Stomach (tissue), 9 donors: ENCODE data around the gene DBN1. TPM values are rescaled to one million over a fixed set of nuclear protein-coding genes. Genes with fewer than 3 reads are reported as not detected.

Source experiments
- DNase-seq, 2 donors: peaks; one replicate each; pipeline versions ENCODE4 v3.0.0 to v3.0.0-alpha.2; 2013 to 2019
- H3K27ac ChIP-seq, 5 donors: fragments of 200-600 bp in 4 of 5; sonication (generic) in 4 of 5; one replicate each; pipeline ENCODE4 v1.5.1; 2013 to 2019; ENCODE audit warnings: mild to moderate bottlenecking in 1 of 5, moderate library complexity in 1 of 5
- H3K27me3 ChIP-seq, 3 donors: fragments of 200-600 bp; sonication (generic); one replicate each; pipeline ENCODE4 v1.5.1; 2017 to 2019; ENCODE audit warnings: mixed run types in 1 of 3
- H3K36me3 ChIP-seq, 4 donors: fragments of 200-600 bp; sonication (generic); 1 replicate in 3 of 4; 2 replicates in 1 of 4; pipeline ENCODE4 v1.5.1; 2016 to 2019
- H3K4me1 ChIP-seq, 4 donors: fragments of 200-600 bp; sonication (generic); one replicate each; pipeline ENCODE4 v1.5.1; 2016 to 2019
- H3K4me3 ChIP-seq, 4 donors: fragments of 200-600 bp; sonication (generic) in 3 of 4; one replicate each; pipeline ENCODE4 v1.5.1; 2016 to 2019; ENCODE audit warnings: mild to moderate bottlenecking in 1 of 4
- H3K9me3 ChIP-seq, 4 donors: fragments of 200-600 bp; sonication (generic); one replicate each; pipeline ENCODE4 v1.5.1; 2016 to 2019
- CTCF ChIP-seq, 7 experiments: fragments of 450-650 bp in 4 of 7; fragments of 200-600 bp in 3 of 7; sonication (generic) in 3 of 7; IDR thresholded peaks; one replicate each; pipeline ENCODE4 v1.5.1; 2016 to 2019; ENCODE audit warnings: antibody characterized with exemption in 7 of 7, control low read depth in 2 of 7, mild to moderate bottlenecking in 1 of 7
- EP300 ChIP-seq: sonication (generic); formaldehyde crosslinking; IDR thresholded peaks from one replicate; pipeline ENCODE4 v1.6.1; 2017; ENCODE audit warnings: antibody characterized with exemption
- POLR2A ChIP-seq, 4 donors: fragments of 450-650 bp; IDR thresholded peaks; one replicate each; pipeline ENCODE4 v1.6.1; 2016; ENCODE audit warnings: antibody characterized with exemption in 4 of 4, control low read depth in 2 of 4, mild to moderate bottlenecking in 1 of 4, moderate library complexity in 1 of 4
- POLR2AphosphoS5 ChIP-seq, 3 donors: sonication (generic); formaldehyde crosslinking; IDR thresholded peaks; one replicate each; pipeline ENCODE4 v1.6.1; 2016; ENCODE audit warnings: antibody characterized with exemption in 3 of 3
- WGBS, 5 donors: extraction: QIAGEN DNeasy Blood & Tissue Kit in 3 of 5; methylation state at CpG; one replicate each; pipeline versions ENCODE4 v1.1.5 to v1.1.7; 2013 to 2018; 5-methylcytosine and 5-hydroxymethylcytosine counted together
- intact Hi-C: fragments of 100-400 bp; cut with DNase I; formaldehyde crosslinking; loops from one replicate; pipeline ENCODE4 v1.15.1; 2023; ENCODE audit warnings: low total_unique reads
- polyA plus RNA-seq, 3 donors: library from polyadenylated mRNA; stranded (reverse); fragments of 200-250 nt; gene quantifications; one replicate each; pipeline ENCODE4 v1.2.3, GENCODE V29; 2013
- total RNA-seq, 5 donors: library from RNA; depleted of rRNA; stranded (reverse); fragments of >200 nt; gene quantifications; one replicate each; pipeline versions ENCODE4 v1.1.0 to v1.2.3, GENCODE V29; 2014 to 2016
- donor health status: healthy with polysubstance abuse.
- donor health status: Bipolar disorder and iron deficiency.
- donor health status: healthy.

Gene DBN1
- total and polyA plus RNA-seq, 8 donors, result 14.7 to 78.1 (median 36.5) TPM

GRCh38 chr5:177445052-177445916, 28.1 kb downstream of the DBN1 start:
- Histone ChIP-seq H3K27me3 (peaks cover 0 to 36% (median 12%) of the 10 kb centered on the region in 3 donors), H3K36me3 (peaks cover 16 to 27% (median 26%) of the 10 kb centered on the region in 4 donors), H3K4me1 (peaks cover 23 to 34% (median 27%) of the 10 kb centered on the region in 4 donors), H3K27ac (no peak overlapping the region), H3K9me3 (no peaks in the 10 kb centered on the region), H3K4me3 (no peak overlapping the region)
- TF ChIP-seq POLR2A (IDR thresholded peaks at IDR 0.05), result no peak
- TF ChIP-seq EP300, result no peak
- TF ChIP-seq CTCF (IDR thresholded peaks at IDR 0.05), result no peak
- TF ChIP-seq POLR2AphosphoS5 (IDR thresholded peaks at IDR 0.05), result no peak
- intact Hi-C loops, result no loop called here
- WGBS, 5 donors, result 41 to 44% (median 43%) methylated on average over 9 to 10 of the region's 10 CpGs
- DNase-seq, result no peak

- Histone ChIP-seq H3K4me3 (no peak overlapping the region), H3K4me1 (peaks cover 23 to 34% (median 27%) of the 10 kb centered on the region in 4 donors), H3K9me3 (no peaks in the 10 kb centered on the region), H3K27me3 (peaks cover 0 to 27% (median 12%) of the 10 kb centered on the region in 3 donors), H3K27ac (no peak overlapping the region), H3K36me3 (peaks cover 17 to 36% (median 34%) of the 10 kb centered on the region in 4 donors)
- intact Hi-C loops, result no loop called here
- no peak for DNase-seq
- WGBS, 5 donors, result 60 to 75% (median 63%) methylated on average over 6 to 7 of the region's 7 CpGs
- TF ChIP-seq EP300 (no peak), POLR2A (IDR thresholded peaks at IDR 0.05) (no peak)
Measured at GRCh38 chr5:177444106-177445051, 29.1 kb downstream of the DBN1 start.

- intact Hi-C loops, result no loop called here
- 65 to 81% (median 80%) methylated on average over 14 to 15 of the region's 15 CpGs for WGBS, 5 donors
- H3K27me3 ChIP-seq, result peaks cover 0 to 18% (median 4%) of the 10 kb centered on the region in 3 donors
- H3K27ac ChIP-seq, result no peak overlapping the region
- no peak overlapping the region for H3K4me3 ChIP-seq
- TF ChIP-seq EP300, result no peak
- no peak for TF ChIP-seq POLR2AphosphoS5 (IDR thresholded peaks at IDR 0.05)
- TF ChIP-seq POLR2A (IDR thresholded peaks at IDR 0.05), result no peak
- no peak for TF ChIP-seq CTCF (IDR thresholded peaks at IDR 0.05)
- H3K36me3 ChIP-seq, result peaks cover 17 to 46% (median 44%) of the 10 kb centered on the region in 4 donors
- H3K9me3 ChIP-seq, result no peaks in the 10 kb centered on the region
- no peak for DNase-seq
- peaks cover 23 to 31% (median 26%) of the 10 kb centered on the region in 4 donors for H3K4me1 ChIP-seq
Measured at GRCh38 chr5:177443144-177443983, 30.1 kb downstream of the DBN1 start.

GRCh38 chr5:177442066-177442826, 31.2 kb downstream of the DBN1 start:
- Histone ChIP-seq H3K27me3 (peaks cover 0 to 9% (median 4%) of the 10 kb centered on the region in 3 donors), H3K4me3 (no peak overlapping the region), H3K9me3 (no peaks in the 10 kb centered on the region), H3K4me1 (peaks cover 13 to 21% (median 16%) of the 10 kb centered on the region in 4 donors), H3K27ac (no peak overlapping the region), H3K36me3 (peaks cover 19 to 57% (median 56%) of the 10 kb centered on the region in 4 donors)
- TF ChIP-seq CTCF (IDR thresholded peaks at IDR 0.05) (no peak), POLR2A (IDR thresholded peaks at IDR 0.05) (no peak), POLR2AphosphoS5 (IDR thresholded peaks at IDR 0.05) (no peak), EP300 (no peak)
- no peak for DNase-seq
- WGBS, 5 donors, result 85 to 94% (median 91%) methylated on average over 19 to 20 of the region's 20 CpGs
- intact Hi-C loops, result no loop called here
